MCF 10A (cell line): ENCODE results near the gene PGLYRP1. TPM values are rescaled to one million over a fixed set of nuclear protein-coding genes. Genes with fewer than 3 reads are reported as not detected.

Source experiments
- BruUV-seq: library from RNA; stranded (reverse); fragments of 400-500 nt; replicated peaks from 2 replicates; lab custom pipeline; 2021; lab: Mats Ljungman, UMichigan
- CTCF ChIA-PET: fragments of 300-600 bp; sonication (Branson Sonifier 250); formaldehyde crosslinking; extraction: SDS; loops from one replicate; lab custom pipeline; 2021; ENCODE audit warnings: antibody characterized with exemption, inconsistent platforms; lab: Yijun Ruan, JAX
- POLR2A ChIA-PET: fragments of 300-600, 350-650 bp; sonication (Branson Sonifier 250); formaldehyde crosslinking; extraction: SDS; loops from one replicate; lab custom pipeline; 2020; ENCODE audit warnings: antibody characterized with exemption, inconsistent platforms; lab: Yijun Ruan, JAX
- DNase-seq: peaks from one replicate; pipeline ENCODE4 v3.0.0-alpha.2; 2018; ENCODE audit not compliant: unreplicated experiment
- H3K27ac Mint-ChIP-seq: one replicate; pipeline ENCODE4 v1.8.0; 2022; ENCODE audit warnings: mild to moderate bottlenecking, low read depth, mixed read lengths; ENCODE audit not compliant: unreplicated experiment
- H3K27me3 Mint-ChIP-seq: one replicate; pipeline ENCODE4 v1.8.0; 2022; ENCODE audit warnings: mixed read lengths; ENCODE audit not compliant: insufficient read depth, unreplicated experiment
- H3K36me3 Mint-ChIP-seq: one replicate; pipeline ENCODE4 v1.8.0; 2022; ENCODE audit warnings: mild to moderate bottlenecking, moderate library complexity, mixed read lengths; ENCODE audit not compliant: insufficient read depth, unreplicated experiment
- H3K4me1 Mint-ChIP-seq: one replicate; pipeline ENCODE4 v1.8.0; 2022; ENCODE audit warnings: mixed read lengths; ENCODE audit not compliant: insufficient read depth, unreplicated experiment
- H3K4me3 Mint-ChIP-seq: one replicate; pipeline ENCODE4 v1.8.0; 2022; ENCODE audit warnings: mild to moderate bottlenecking, moderate library complexity, mixed read lengths; ENCODE audit not compliant: unreplicated experiment
- H3K9me3 Mint-ChIP-seq: one replicate; pipeline ENCODE4 v1.8.0; 2022; ENCODE audit warnings: mixed read lengths; ENCODE audit not compliant: unreplicated experiment
- CTCF ChIP-seq: fragments of 200-600 bp; IDR thresholded peaks from one replicate; pipeline ENCODE4 v1.8.0; 2022; ENCODE audit warnings: antibody characterized with exemption, mild to moderate bottlenecking; ENCODE audit not compliant: unreplicated experiment
- intact Hi-C: fragments of 100-400 bp; cut with micrococcal nuclease; formaldehyde crosslinking; loops from 2 replicates; pipeline ENCODE4 v1.14.1; 2022
- total RNA-seq: library from RNA; stranded (reverse); gene quantifications from 2 replicates; pipeline ENCODE4 v1.2.3, GENCODE V29; 2022

Gene PGLYRP1
- total RNA-seq, 1 experiment from 2014 or later = not detected

- DNase-seq = no peak
- Mint-ChIP-seq H3K27ac (peak overlapping the region; percentile 77), H3K4me3 (no peak overlapping the region), H3K27me3 (no peaks in the 10 kb centered on the region), H3K36me3 (peaks cover 4% of the 10 kb centered on the region), H3K9me3 (no peaks in the 10 kb centered on the region), H3K4me1 (peaks cover 53% of the 10 kb centered on the region)
- no peak for TF ChIP-seq CTCF
- intact Hi-C loops = loop anchor here (5.0 kb wide), 2 partner anchors 250 to 305 kb away; partner anchors contain the start of gene RSPH6A
- BruUV-seq = no TSS peak
- POLR2A ChIA-PET = interaction anchor here (0.7 to 2.6 kb wide), 7 partner anchors 11 to 144 kb away, joined by 3 to 10 read pairs (median 7); partner anchors contain the start of gene IGFL4
- CTCF ChIA-PET = interaction anchor here (0.8 to 1.3 kb wide), 3 partner anchors 9 to 197 kb away, joined by 3 to 5 read pairs (median 4); no protein-coding TSS in a partner anchor
These were observed 44.8 kb upstream of the PGLYRP1 start for GRCh38 chr19:46067691-46068090.

GRCh38 chr19:46066471-46066870 lies 43.6 kb upstream of the PGLYRP1 start:
- no TSS peak for BruUV-seq
- intact Hi-C loops = loop anchor here (5.0 kb wide), 2 partner anchors 249 to 306 kb away; partner anchors contain the start of gene RSPH6A
- no peaks in the 10 kb centered on the region for H3K27me3 Mint-ChIP-seq
- ChIA-PET CTCF (interaction anchor here (0.7 to 3.1 kb wide), 7 partner anchors 11 to 199 kb away, joined by 3 to 18 read pairs (median 5); no protein-coding TSS in a partner anchor), POLR2A (interaction anchor here (0.7 to 2.6 kb wide), 8 partner anchors 9 to 33 kb away, joined by 3 to 10 read pairs (median 6); partner anchors contain the start of gene IGFL4)
- no peak for TF ChIP-seq CTCF
- H3K36me3 Mint-ChIP-seq = peaks cover 4% of the 10 kb centered on the region
- no peaks in the 10 kb centered on the region for H3K9me3 Mint-ChIP-seq
- peaks cover 51% of the 10 kb centered on the region for H3K4me1 Mint-ChIP-seq
- no peak overlapping the region for H3K4me3 Mint-ChIP-seq
- DNase-seq = no peak
- H3K27ac Mint-ChIP-seq = no peak overlapping the region

- Mint-ChIP-seq H3K9me3 (no peaks in the 10 kb centered on the region), H3K27me3 (no peaks in the 10 kb centered on the region), H3K36me3 (peaks cover 4% of the 10 kb centered on the region), H3K27ac (peak overlapping the region; percentile 50), H3K4me1 (peaks cover 42% of the 10 kb centered on the region), H3K4me3 (no peak overlapping the region)
- CTCF ChIA-PET = interaction anchor here (0.8 to 3.1 kb wide), 9 partner anchors 8 to 200 kb away, joined by 3 to 18 read pairs (median 5); no protein-coding TSS in a partner anchor
- no peak for TF ChIP-seq CTCF
- intact Hi-C loops = loop anchor here (5.0 kb wide), 2 partner anchors 248 to 307 kb away; partner anchors contain the start of gene RSPH6A
- POLR2A ChIA-PET = interaction anchor here (0.7 to 2.6 kb wide), 8 partner anchors 9 to 45 kb away, joined by 3 to 8 read pairs (median 4); partner anchors contain the start of gene IGFL4
- DNase-seq = peak; percentile 91
- no TSS peak for BruUV-seq
These were observed 42.7 kb upstream of the PGLYRP1 start for GRCh38 chr19:46065486-46066071.

- TF ChIP-seq CTCF = no peak
- intact Hi-C loops = no loop called here
- peaks cover 24% of the 10 kb centered on the region for H3K4me1 Mint-ChIP-seq
- H3K4me3 Mint-ChIP-seq = no peak overlapping the region
- CTCF ChIA-PET = interaction anchor here (1.0 kb wide), 1 partner anchor 14 kb away, joined by 11 read pairs; no protein-coding TSS in a partner anchor
- no peaks in the 10 kb centered on the region for H3K9me3 Mint-ChIP-seq
- POLR2A ChIA-PET = no interaction called here
- H3K27me3 Mint-ChIP-seq = no peaks in the 10 kb centered on the region
- BruUV-seq = no TSS peak
- H3K36me3 Mint-ChIP-seq = peaks cover 4% of the 10 kb centered on the region
- H3K27ac Mint-ChIP-seq = no peak overlapping the region
- DNase-seq = no peak
These were observed 40.3 kb upstream of the PGLYRP1 start for GRCh38 chr19:46063201-46063600.
